Neural progenitor cell (in vitro differentiated cells): Measurements from ENCODE around the gene F2RL1. TPM values are rescaled to one million over a fixed set of nuclear protein-coding genes. Genes with fewer than 3 reads are reported as not detected.
"Not testable (repeated sequence)": the region's sequence is repeated elsewhere in the genome, so short reads cannot be mapped to it uniquely, and the experiment has no call there.

ENCODE experiments used
- DNase-seq: peaks from one replicate; pipeline ENCODE4 v3.0.0-alpha.2; 2016; ENCODE audit warnings: low spot score
- H2AFZ ChIP-seq: fragments of 200-600 bp; sonication (generic); replicated peaks from 2 replicates; pipeline ENCODE4 v1.6.1; 2016; ENCODE audit warnings: antibody characterized with exemption
- H3F3A ChIP-seq: fragments of 200-600 bp; sonication (generic); 2 replicates; pipeline ENCODE4 v1.6.1; 2016; ENCODE audit warnings: antibody characterized with exemption, low read depth
- H3K27ac ChIP-seq: fragments of 200-600 bp; sonication (generic); 2 replicates; pipeline ENCODE4 v1.5.1; 2016; ENCODE audit warnings: mild to moderate bottlenecking
- H3K27me3 ChIP-seq: fragments of 200-600 bp; sonication (generic); 2 replicates; pipeline ENCODE4 v1.6.1; 2016; ENCODE audit warnings: mild to moderate bottlenecking, moderate library complexity
- H3K36me3 ChIP-seq: fragments of 200-600 bp; sonication (generic); 2 replicates; pipeline ENCODE4 v1.5.1; 2016
- H3K4me1 ChIP-seq: fragments of 200-600 bp; sonication (generic); 2 replicates; pipeline ENCODE4 v1.6.1; 2016; ENCODE audit warnings: mixed run types
- H3K4me2 ChIP-seq: fragments of 200-600 bp; sonication (generic); 2 replicates; pipeline ENCODE4 v1.6.1; 2016
- H3K4me3 ChIP-seq: fragments of 200-600 bp; sonication (generic); 2 replicates; pipeline ENCODE4 v1.5.1; 2016
- H3K79me2 ChIP-seq: fragments of 200-600 bp; sonication (generic); 2 replicates; pipeline ENCODE4 v1.6.1; 2016; ENCODE audit warnings: low read depth
- H3K9ac ChIP-seq: fragments of 200-600 bp; sonication (generic); 2 replicates; pipeline ENCODE4 v1.6.1; 2016
- H3K9me3 ChIP-seq: fragments of 200-600 bp; sonication (generic); 2 replicates; pipeline ENCODE4 v1.5.1; 2016; ENCODE audit warnings: low read depth
- H4K20me1 ChIP-seq: fragments of 200-600 bp; sonication (generic); 2 replicates; pipeline ENCODE4 v1.6.1; 2016; ENCODE audit warnings: low read depth
- H3K27ac Mint-ChIP-seq: 3 replicates; pipeline ENCODE4 v1.8.0; 2021; ENCODE audit warnings: mixed read lengths
- H3K27me3 Mint-ChIP-seq: 2 replicates; pipeline ENCODE4 v1.8.0; 2022; ENCODE audit warnings: low read depth, mild to moderate bottlenecking, inconsistent platforms, moderate library complexity, mixed read lengths; ENCODE audit not compliant: insufficient read depth
- H3K36me3 Mint-ChIP-seq: 3 replicates; pipeline ENCODE4 v1.8.0; 2021; ENCODE audit warnings: mixed read lengths
- H3K4me1 Mint-ChIP-seq: 3 replicates; pipeline ENCODE4 v1.8.0; 2021; ENCODE audit warnings: mixed read lengths
- H3K4me3 Mint-ChIP-seq: 3 replicates; pipeline ENCODE4 v1.8.0; 2021; ENCODE audit warnings: mild to moderate bottlenecking, moderate library complexity, mixed read lengths
- H3K9me3 Mint-ChIP-seq: 3 replicates; pipeline ENCODE4 v1.8.0; 2020; ENCODE audit warnings: mixed read lengths
- CTCF ChIP-seq: fragments of 200-600 bp; sonication (generic); IDR thresholded peaks from 2 replicates; pipeline ENCODE4 v1.5.1; 2017; ENCODE audit warnings: antibody characterized with exemption, mild to moderate bottlenecking
- EZH2 ChIP-seq: fragments of 200-600 bp; sonication (generic); IDR thresholded peaks from 2 replicates; pipeline ENCODE4 v1.6.1; 2017; ENCODE audit warnings: antibody characterized with exemption, mild to moderate bottlenecking, moderate library complexity
- EZH2phosphoT487 ChIP-seq: fragments of 200-600 bp; sonication (generic); IDR thresholded peaks from 2 replicates; pipeline ENCODE4 v1.6.1; 2017; ENCODE audit warnings: antibody characterized with exemption
- total RNA-seq: library from RNA; depleted of rRNA; stranded (reverse); fragments of >200 nt; gene quantifications from 2 replicates; pipeline ENCODE4 v1.2.3, GENCODE V29; 2015; ENCODE audit warnings: low replicate concordance

Gene F2RL1
- total RNA-seq, 1 donor from 2014 or later: 9.3 TPM

GRCh38 chr5:76854644-76855043 lies 35.8 kb downstream of the F2RL1 start:
- Mint-ChIP-seq H3K27ac (no peak overlapping the region), H3K9me3 (no peaks in the 10 kb centered on the region), H3K4me3 (no peak overlapping the region), H3K27me3 (peaks cover 10% of the 10 kb centered on the region), H3K4me1 (peaks cover 2% of the 10 kb centered on the region), H3K36me3 (no peaks in the 10 kb centered on the region)
- H3K9ac ChIP-seq: no peak overlapping the region
- H2AFZ ChIP-seq: no peak overlapping the region
- no peak for TF ChIP-seq CTCF
- no peak for TF ChIP-seq EZH2phosphoT487
- no peak for TF ChIP-seq EZH2
- H3K4me1 ChIP-seq: no peaks in the 10 kb centered on the region
- H4K20me1 ChIP-seq: no peaks in the 10 kb centered on the region
- H3K4me3 ChIP-seq: no peak overlapping the region
- DNase-seq: no peak
- H3K79me2 ChIP-seq: no peaks in the 10 kb centered on the region
- no peak overlapping the region for H3K4me2 ChIP-seq
- no peaks in the 10 kb centered on the region for H3K36me3 ChIP-seq
- H3F3A ChIP-seq: no peaks in the 10 kb centered on the region
- no peaks in the 10 kb centered on the region for H3K27me3 ChIP-seq
- H3K27ac ChIP-seq: no peak overlapping the region
- H3K9me3 ChIP-seq: no peaks in the 10 kb centered on the region

- not testable (repeated sequence) for H3K36me3 ChIP-seq, H3K9ac ChIP-seq, H3K4me1 Mint-ChIP-seq, H3K9me3 ChIP-seq, H3K4me2 ChIP-seq, DNase-seq, H3K4me3 Mint-ChIP-seq, H3K9me3 Mint-ChIP-seq, H3K27me3 ChIP-seq, H3K36me3 Mint-ChIP-seq, H3K79me2 ChIP-seq, H3K27me3 Mint-ChIP-seq, H3K4me1 ChIP-seq, H2AFZ ChIP-seq, H4K20me1 ChIP-seq, H3F3A ChIP-seq, H3K27ac Mint-ChIP-seq, H3K27ac ChIP-seq, H3K4me3 ChIP-seq
These were observed 36.7 kb downstream of the F2RL1 start for GRCh38 chr5:76855501-76855900.

GRCh38 chr5:76855961-76856360 lies 37.1 kb downstream of the F2RL1 start:
- no peak overlapping the region for H2AFZ ChIP-seq
- no peak overlapping the region for H3K9ac ChIP-seq
- H3K36me3 ChIP-seq: no peaks in the 10 kb centered on the region
- H3K4me2 ChIP-seq: no peak overlapping the region
- no peaks in the 10 kb centered on the region for H3K79me2 ChIP-seq
- H3K4me1 ChIP-seq: no peaks in the 10 kb centered on the region
- no peaks in the 10 kb centered on the region for H3K9me3 Mint-ChIP-seq
- no peaks in the 10 kb centered on the region for H4K20me1 ChIP-seq
- no peak overlapping the region for H3K4me3 Mint-ChIP-seq
- H3K36me3 Mint-ChIP-seq: no peaks in the 10 kb centered on the region
- H3K27me3 Mint-ChIP-seq: peaks cover 8% of the 10 kb centered on the region
- TF ChIP-seq EZH2phosphoT487: no peak
- TF ChIP-seq CTCF: no peak
- H3K4me1 Mint-ChIP-seq: no peaks in the 10 kb centered on the region
- no peaks in the 10 kb centered on the region for H3K9me3 ChIP-seq
- H3K27ac Mint-ChIP-seq: no peak overlapping the region
- H3K27me3 ChIP-seq: no peaks in the 10 kb centered on the region
- H3K27ac ChIP-seq: no peak overlapping the region
- no peaks in the 10 kb centered on the region for H3F3A ChIP-seq
- H3K4me3 ChIP-seq: no peak overlapping the region
- DNase-seq: no peak

GRCh38 chr5:76856800-76857199 lies 38.0 kb downstream of the F2RL1 start:
- H3K4me1 ChIP-seq, H3K27ac Mint-ChIP-seq, DNase-seq: not testable (repeated sequence)

More at GRCh38 chr5:76856800-76857199, 38.0 kb downstream of the F2RL1 start:
- not testable (repeated sequence) for H3K9me3 ChIP-seq, H4K20me1 ChIP-seq, H3K4me2 ChIP-seq, H3K9ac ChIP-seq, H3K4me3 ChIP-seq, H3K27ac ChIP-seq, H3K4me3 Mint-ChIP-seq, H3K4me1 Mint-ChIP-seq, H3K9me3 Mint-ChIP-seq, H3K27me3 ChIP-seq, H3K79me2 ChIP-seq, H3K36me3 ChIP-seq, H3F3A ChIP-seq, H3K36me3 Mint-ChIP-seq, H3K27me3 Mint-ChIP-seq, H2AFZ ChIP-seq
